Measurements from ENCODE around the gene NELFCD.

The NELFCD gene

DNA sequence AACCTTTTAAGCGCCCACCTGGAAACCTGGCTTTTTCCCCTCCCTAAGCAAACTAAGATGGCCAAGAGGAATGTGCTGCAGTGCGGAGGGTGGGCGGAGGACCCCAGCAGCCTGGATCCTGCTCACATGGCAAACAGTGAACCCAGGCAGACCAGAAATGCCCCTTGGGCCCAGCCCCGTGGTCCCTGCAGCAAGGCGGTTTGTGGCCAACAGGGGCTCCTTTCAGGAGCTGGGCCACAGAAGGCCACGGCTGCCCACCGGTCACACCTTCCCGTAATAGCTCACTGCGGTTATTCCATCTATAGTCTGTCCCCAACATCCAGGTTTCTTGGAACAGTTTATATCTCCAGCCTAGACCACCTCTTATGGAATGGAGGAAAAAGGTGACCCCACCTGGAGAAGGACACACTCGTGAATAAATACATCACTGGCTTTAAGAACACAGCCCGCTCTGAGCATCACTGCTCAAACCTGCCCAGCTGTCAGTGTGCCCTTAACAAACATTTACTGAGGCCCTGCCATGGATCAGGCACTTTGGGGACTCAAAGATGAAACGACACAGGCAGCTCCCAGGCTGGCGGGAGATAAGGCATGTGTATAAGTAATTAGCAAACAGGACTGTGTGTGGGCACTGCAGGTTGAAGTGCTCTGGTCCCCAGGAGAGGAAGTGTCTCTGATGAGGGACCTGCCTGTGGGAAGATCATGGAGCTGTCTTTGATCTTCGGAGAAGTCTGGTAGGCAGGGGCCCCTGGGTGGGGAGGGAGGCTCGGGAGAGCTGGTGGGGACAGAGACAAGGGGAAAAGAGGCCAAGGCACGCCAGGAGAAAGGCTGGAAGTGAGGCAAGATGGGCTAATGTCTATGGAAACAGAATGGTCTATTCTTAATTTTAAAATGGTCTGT lies 35.0 kb downstream of the NELFCD start:
- H2AK5ac ChIP-seq (ENCODE audit: low read length, severe bottlenecking) = peak overlapping the region; percentile 66
- no peak overlapping the region for H2BK120ac ChIP-seq (ENCODE audit: low read depth, low read length)
- H3K9me3 ChIP-seq (ENCODE audit: control insufficient read depth, low read length) = no peaks in the 10 kb centered on the region
- H2BK12ac ChIP-seq (ENCODE audit: low read length in 2 of 2) = no peak overlapping the region
- H2AFZ ChIP-seq (ENCODE audit: low read depth, low read length) = no peak overlapping the region
- H3K27ac ChIP-seq (ENCODE audit: low read length, poor library complexity, severe bottlenecking) = no peak overlapping the region
- WGBS = 81% methylated on average over 16 of the region's 16 CpGs
- H2BK15ac ChIP-seq (ENCODE audit: low read depth, poor library complexity, severe bottlenecking) = no peak overlapping the region
- no peak overlapping the region for H3K18ac ChIP-seq (ENCODE audit: low read depth in 1 of 2, low read length in 2 of 2)
- no peaks in the 10 kb centered on the region for H3K27me3 ChIP-seq (ENCODE audit: control insufficient read depth in 1 of 2, insufficient read depth in 1 of 2, low read length in 2 of 2)
- no peak overlapping the region for H3K4me3 ChIP-seq (ENCODE audit: insufficient read depth in 1 of 2, low read depth in 1 of 2, low read length in 2 of 2)
- H3K9ac ChIP-seq (ENCODE audit: low read length) = no peak overlapping the region
- peaks cover 8% of the 10 kb centered on the region for H3K4me1 ChIP-seq (ENCODE audit: control insufficient read depth, insufficient read depth, low read depth, low read length)
- H3K4ac ChIP-seq (ENCODE audit: low read depth in 1 of 2, low read length in 2 of 2) = no peak overlapping the region
- H2BK5ac ChIP-seq (ENCODE audit: low read depth, low read length, poor library complexity, severe bottlenecking) = no peak overlapping the region
- H4K8ac ChIP-seq (ENCODE audit: low read length) = no peak overlapping the region
- peaks cover 0 to 18% of the 10 kb centered on the region in 2 experiments for H3K36me3 ChIP-seq (ENCODE audit: control insufficient read depth in 1 of 2, insufficient read depth in 2 of 2, low read depth in 1 of 2, low read length in 2 of 2)
- peaks cover 9% of the 10 kb centered on the region for H3K79me1 ChIP-seq (replicated peaks; ENCODE audit: low read length, poor library complexity, severe bottlenecking)
- no peak overlapping the region for H3K23ac ChIP-seq (ENCODE audit: low read length in 2 of 2)
- no peak overlapping the region for H3K14ac ChIP-seq (ENCODE audit: low read length in 2 of 2)
- no peak for DNase-seq
- H4K91ac ChIP-seq (ENCODE audit: low read length) = no peak overlapping the region
- no peak overlapping the region for H3K4me2 ChIP-seq (ENCODE audit: low read length, poor library complexity, severe bottlenecking)

GRCh38 chr20:59016795-59017492 lies 35.9 kb downstream of the NELFCD start:
- DNase-seq = no peak
- Histone ChIP-seq H2BK12ac (ENCODE audit: low read length in 2 of 2) (no peak overlapping the region), H3K27me3 (ENCODE audit: control insufficient read depth in 1 of 2, insufficient read depth in 1 of 2, low read length in 2 of 2) (no peaks in the 10 kb centered on the region), H4K8ac (ENCODE audit: low read length) (no peak overlapping the region), H3K36me3 (ENCODE audit: control insufficient read depth in 1 of 2, insufficient read depth in 2 of 2, low read depth in 1 of 2, low read length in 2 of 2) (peaks cover 0 to 18% of the 10 kb centered on the region in 2 experiments), H3K27ac (ENCODE audit: low read length, poor library complexity, severe bottlenecking) (no peak overlapping the region), H3K18ac (ENCODE audit: low read depth in 1 of 2, low read length in 2 of 2) (no peak overlapping the region), H2BK15ac (ENCODE audit: low read depth, poor library complexity, severe bottlenecking) (no peak overlapping the region), H3K14ac (ENCODE audit: low read length in 2 of 2) (no peak overlapping the region), H2AFZ (ENCODE audit: low read depth, low read length) (no peak overlapping the region), H2BK5ac (ENCODE audit: low read depth, low read length, poor library complexity, severe bottlenecking) (no peak overlapping the region), H3K4me1 (ENCODE audit: control insufficient read depth, insufficient read depth, low read depth, low read length) (peaks cover 3% of the 10 kb centered on the region), H4K91ac (ENCODE audit: low read length) (no peak overlapping the region), H3K23ac (ENCODE audit: low read length in 2 of 2) (no peak overlapping the region), H3K4me3 (ENCODE audit: insufficient read depth in 1 of 2, low read depth in 1 of 2, low read length in 2 of 2) (no peak overlapping the region), H2AK5ac (ENCODE audit: low read length, severe bottlenecking) (no peak overlapping the region), H2BK120ac (ENCODE audit: low read depth, low read length) (no peak overlapping the region), H3K9ac (ENCODE audit: low read length) (no peak overlapping the region), H3K9me3 (ENCODE audit: control insufficient read depth, low read length) (no peaks in the 10 kb centered on the region), H3K79me1 (replicated peaks; ENCODE audit: low read length, poor library complexity, severe bottlenecking) (peaks cover 9% of the 10 kb centered on the region), H3K4me2 (ENCODE audit: low read length, poor library complexity, severe bottlenecking) (no peak overlapping the region), H3K4ac (ENCODE audit: low read depth in 1 of 2, low read length in 2 of 2) (no peak overlapping the region)
- 89% methylated on average over 4 of the region's 4 CpGs for WGBS

DNA sequence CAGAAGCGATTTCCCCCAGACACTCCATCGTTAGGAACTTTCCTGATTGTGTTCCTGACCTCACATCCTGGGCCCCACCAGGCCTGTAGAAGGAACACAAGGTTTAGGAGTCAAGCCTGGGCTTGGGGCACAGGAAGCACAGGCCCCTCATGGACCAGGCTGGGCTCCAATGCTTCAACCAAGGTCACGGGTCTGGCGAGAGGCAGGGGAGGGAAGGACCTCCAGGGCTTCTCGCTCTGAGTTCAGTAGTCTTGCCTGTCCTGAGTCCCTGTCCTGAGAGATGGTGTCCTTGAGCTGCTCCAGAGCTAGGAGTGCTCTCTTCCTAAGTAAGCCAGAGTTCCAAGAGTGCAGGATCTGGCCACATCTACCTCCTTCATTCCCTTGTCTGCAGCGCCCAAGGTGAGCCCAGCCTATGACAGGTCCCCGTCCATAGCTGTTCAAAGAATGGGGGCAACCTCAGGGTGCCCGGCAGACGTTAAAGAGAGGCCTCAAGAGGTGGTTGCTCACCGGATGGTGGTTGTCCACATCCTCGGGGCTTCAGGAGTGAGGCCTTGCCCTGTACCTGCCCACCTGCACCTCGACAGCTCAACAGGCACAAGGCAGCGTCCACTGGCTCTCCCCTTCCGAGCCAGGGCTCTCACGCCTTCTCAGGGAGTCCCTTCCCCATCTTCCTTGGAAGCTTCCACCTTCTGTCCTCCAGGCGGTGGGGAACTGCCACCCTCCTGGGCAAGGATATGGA lies 36.6 kb downstream of the NELFCD start:
- Histone ChIP-seq H3K4me3 (ENCODE audit: insufficient read depth in 1 of 2, low read depth in 1 of 2, low read length in 2 of 2) (no peak overlapping the region), H3K27me3 (ENCODE audit: control insufficient read depth in 1 of 2, insufficient read depth in 1 of 2, low read length in 2 of 2) (no peaks in the 10 kb centered on the region), H3K14ac (ENCODE audit: low read length in 2 of 2) (no peak overlapping the region), H2BK120ac (ENCODE audit: low read depth, low read length) (no peak overlapping the region), H3K9me3 (ENCODE audit: control insufficient read depth, low read length) (no peaks in the 10 kb centered on the region), H2BK12ac (ENCODE audit: low read length in 2 of 2) (no peak overlapping the region), H3K18ac (ENCODE audit: low read depth in 1 of 2, low read length in 2 of 2) (no peak overlapping the region), H4K91ac (ENCODE audit: low read length) (no peak overlapping the region), H2AFZ (ENCODE audit: low read depth, low read length) (no peak overlapping the region), H4K8ac (ENCODE audit: low read length) (no peak overlapping the region), H3K4me2 (ENCODE audit: low read length, poor library complexity, severe bottlenecking) (no peak overlapping the region), H2AK5ac (ENCODE audit: low read length, severe bottlenecking) (no peak overlapping the region), H3K23ac (ENCODE audit: low read length in 2 of 2) (no peak overlapping the region), H3K4me1 (ENCODE audit: control insufficient read depth, insufficient read depth, low read depth, low read length) (peaks cover 3% of the 10 kb centered on the region), H3K36me3 (ENCODE audit: control insufficient read depth in 1 of 2, insufficient read depth in 2 of 2, low read depth in 1 of 2, low read length in 2 of 2) (peaks cover 5 to 20% of the 10 kb centered on the region in 2 experiments), H2BK5ac (ENCODE audit: low read depth, low read length, poor library complexity, severe bottlenecking) (no peak overlapping the region), H3K4ac (ENCODE audit: low read depth in 1 of 2, low read length in 2 of 2) (no peak overlapping the region), H3K27ac (ENCODE audit: low read length, poor library complexity, severe bottlenecking) (no peak overlapping the region), H2BK15ac (ENCODE audit: low read depth, poor library complexity, severe bottlenecking) (no peak overlapping the region), H3K9ac (ENCODE audit: low read length) (no peak overlapping the region), H3K79me1 (replicated peaks; ENCODE audit: low read length, poor library complexity, severe bottlenecking) (peaks cover 11% of the 10 kb centered on the region)
- no peak for DNase-seq
- 91% methylated on average over 15 of the region's 16 CpGs for WGBS

- Histone ChIP-seq H3K4me2 (ENCODE audit: low read length, poor library complexity, severe bottlenecking) (no peak overlapping the region), H3K23ac (ENCODE audit: low read length in 2 of 2) (no peak overlapping the region), H2BK120ac (ENCODE audit: low read depth, low read length) (no peak overlapping the region), H2AK5ac (ENCODE audit: low read length, severe bottlenecking) (no peak overlapping the region), H4K91ac (ENCODE audit: low read length) (no peak overlapping the region), H3K9me3 (ENCODE audit: control insufficient read depth, low read length) (no peaks in the 10 kb centered on the region), H3K4me1 (ENCODE audit: control insufficient read depth, insufficient read depth, low read depth, low read length) (peaks cover 3% of the 10 kb centered on the region), H3K27me3 (ENCODE audit: control insufficient read depth in 1 of 2, insufficient read depth in 1 of 2, low read length in 2 of 2) (no peaks in the 10 kb centered on the region), H2BK5ac (ENCODE audit: low read depth, low read length, poor library complexity, severe bottlenecking) (no peak overlapping the region), H3K4me3 (ENCODE audit: insufficient read depth in 1 of 2, low read depth in 1 of 2, low read length in 2 of 2) (no peak overlapping the region), H3K9ac (ENCODE audit: low read length) (no peak overlapping the region), H2AFZ (ENCODE audit: low read depth, low read length) (no peak overlapping the region), H3K27ac (ENCODE audit: low read length, poor library complexity, severe bottlenecking) (no peak overlapping the region), H2BK15ac (ENCODE audit: low read depth, poor library complexity, severe bottlenecking) (no peak overlapping the region), H3K18ac (ENCODE audit: low read depth in 1 of 2, low read length in 2 of 2) (no peak overlapping the region), H2BK12ac (ENCODE audit: low read length in 2 of 2) (no peak overlapping the region), H3K4ac (ENCODE audit: low read depth in 1 of 2, low read length in 2 of 2) (no peak overlapping the region), H3K14ac (ENCODE audit: low read length in 2 of 2) (no peak overlapping the region), H3K79me1 (replicated peaks; ENCODE audit: low read length, poor library complexity, severe bottlenecking) (peaks cover 15% of the 10 kb centered on the region), H4K8ac (ENCODE audit: low read length) (no peak overlapping the region), H3K36me3 (ENCODE audit: control insufficient read depth in 1 of 2, insufficient read depth in 2 of 2, low read depth in 1 of 2, low read length in 2 of 2) (peaks cover 17 to 26% of the 10 kb centered on the region in 2 experiments)
- no peak for DNase-seq
- 96% methylated on average over 10 of the region's 10 CpGs for WGBS
These were observed 37.8 kb downstream of the NELFCD start for GRCh38 chr20:59018817-59019216.

Measured in mesenchymal stem cell (in vitro differentiated cells and primary cell).